ENCODE results near the gene MTG1.

Gene MTG1

GRCh38 chr10:133446979-133447378, 53.0 kb downstream of the MTG1 start:
- no peak for DNase-seq (ENCODE audit: low read depth in 2 of 3, low spot score in 2 of 3)

DNA sequence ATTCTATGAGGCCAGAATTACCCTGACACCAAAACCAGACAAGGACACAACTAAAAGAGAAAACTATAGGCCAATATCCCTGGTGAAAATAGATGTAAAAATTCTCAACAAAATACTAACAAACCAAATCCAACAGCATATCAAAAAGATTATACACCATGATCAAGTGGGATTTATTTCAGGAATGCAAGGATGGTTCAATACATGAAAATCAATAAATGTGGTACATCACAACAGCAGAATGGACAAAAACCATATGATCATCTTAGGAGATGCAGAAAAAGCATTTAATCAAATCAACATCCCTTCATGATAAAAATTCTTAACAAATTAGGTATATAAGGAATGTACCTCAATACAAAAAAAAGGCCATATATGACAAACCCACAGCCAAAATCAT, 54.2 kb downstream of the MTG1 start:
- DNase-seq (ENCODE audit: low read depth in 2 of 3, low spot score in 2 of 3) = no peak

DNA sequence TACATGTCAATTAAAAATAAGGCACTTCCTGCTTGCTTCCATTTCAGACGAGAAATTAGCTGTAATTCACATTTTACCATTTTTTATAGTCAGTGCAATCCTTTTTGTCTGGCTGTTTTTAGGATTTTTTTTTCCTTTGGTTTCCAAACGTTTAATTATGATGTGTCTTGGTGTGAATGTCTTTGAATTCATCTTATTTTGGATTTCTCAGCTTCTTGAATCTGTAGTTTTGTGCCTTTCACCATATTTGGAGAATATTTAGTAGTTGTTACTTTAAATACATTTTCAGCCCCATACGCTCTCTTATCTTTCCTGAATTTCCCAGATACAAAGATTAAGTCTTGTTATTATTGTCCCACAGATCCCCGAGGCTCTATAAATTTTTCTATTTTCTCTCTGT, 57.4 kb downstream of the MTG1 start:
- no peak for DNase-seq (ENCODE audit: low read depth in 2 of 3, low spot score in 2 of 3)

DNA sequence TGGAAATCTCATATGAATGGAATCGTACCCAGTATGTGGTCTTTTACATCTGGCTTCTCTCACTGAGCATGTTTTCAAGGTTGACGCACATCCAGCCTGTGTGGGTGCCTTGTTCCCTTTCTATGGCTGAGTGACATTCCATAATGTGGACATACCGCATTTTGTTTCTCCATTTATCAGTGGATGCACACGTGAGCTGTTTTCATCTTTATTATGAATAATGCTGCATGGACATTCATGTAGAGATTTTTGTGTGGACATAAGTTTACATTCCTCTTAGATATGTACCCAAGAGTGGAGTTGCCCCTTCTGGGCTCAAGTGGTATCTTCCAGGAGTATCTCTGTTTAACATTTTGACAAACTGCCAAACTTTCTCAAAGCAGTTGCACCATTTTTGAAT, 58.5 kb downstream of the MTG1 start:
- no peak for DNase-seq (ENCODE audit: low read depth in 2 of 3, low spot score in 2 of 3)

DNA sequence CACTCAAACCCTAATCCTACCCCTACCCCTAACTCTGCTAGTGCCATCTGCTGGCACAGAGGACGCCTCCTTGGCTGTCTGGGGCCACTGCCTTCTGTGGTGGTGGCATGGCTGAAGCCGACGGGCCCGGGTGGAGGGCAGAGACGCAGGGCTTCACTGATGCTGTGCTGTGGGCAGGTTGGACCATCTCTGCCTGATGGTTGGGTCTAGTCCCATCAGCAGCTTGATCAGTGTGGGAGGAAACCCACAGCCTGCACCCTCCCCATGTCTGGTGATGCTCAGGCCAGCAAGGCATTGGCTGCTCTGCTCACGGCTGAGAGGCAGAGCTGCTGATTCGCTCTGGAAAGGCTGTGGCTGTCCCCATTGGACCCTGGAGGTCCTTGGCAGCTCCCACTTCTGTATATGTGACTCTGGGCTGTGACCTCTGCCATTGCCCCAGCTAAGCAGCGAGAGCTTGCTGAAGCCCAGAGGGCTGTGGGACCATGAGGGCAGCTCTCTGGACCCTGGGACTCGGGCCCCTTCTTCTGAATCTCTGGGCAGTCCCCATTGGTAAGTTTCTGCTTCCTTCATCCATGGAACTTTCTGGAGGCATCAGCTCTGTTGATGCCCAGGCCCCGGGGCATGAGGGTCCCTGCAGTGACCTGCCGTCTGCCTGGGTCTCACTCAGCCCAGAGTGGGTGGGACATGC, 59.7 kb downstream of the MTG1 start, which contains the start of gene SCART1:
SCART1 (plus strand) TSS at position 430 of the 688 bp plus-strand sequence; CDS start at position 483, 53 bp downstream.
- no peak for DNase-seq (ENCODE audit: low read depth in 2 of 3, low spot score in 2 of 3)

- no peak for DNase-seq (ENCODE audit: low read depth in 2 of 3, low spot score in 2 of 3)
Measured at GRCh38 chr10:133454204-133454893, 60.4 kb downstream of the MTG1 start.

GRCh38 chr10:133455196-133455595, 61.2 kb downstream of the MTG1 start:
- DNase-seq (ENCODE audit: low read depth in 2 of 3, low spot score in 2 of 3) = no peak

DNA sequence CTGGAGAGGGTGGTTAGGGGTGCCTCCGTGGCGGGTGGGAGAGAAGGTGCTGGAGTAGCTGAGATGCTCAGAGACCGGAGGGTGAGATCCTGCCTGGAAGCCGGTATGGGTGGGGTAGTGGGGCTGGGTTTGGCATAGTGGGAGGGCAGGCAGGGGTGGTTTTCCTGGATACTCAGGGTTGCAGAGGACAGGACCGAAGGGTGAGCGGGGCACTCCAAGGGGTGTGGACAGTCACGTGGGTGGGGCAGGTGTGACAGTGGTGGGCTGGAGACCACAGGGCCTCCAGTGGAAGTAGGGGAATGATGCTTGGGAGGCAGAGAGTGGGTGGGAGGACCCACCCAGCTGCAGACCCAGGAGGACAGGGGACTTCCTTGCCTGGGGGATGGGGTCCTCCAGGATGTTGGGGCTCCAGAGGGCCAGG, 61.7 kb downstream of the MTG1 start:
- no peak for DNase-seq (ENCODE audit: low read depth in 2 of 3, low spot score in 2 of 3)

DNA sequence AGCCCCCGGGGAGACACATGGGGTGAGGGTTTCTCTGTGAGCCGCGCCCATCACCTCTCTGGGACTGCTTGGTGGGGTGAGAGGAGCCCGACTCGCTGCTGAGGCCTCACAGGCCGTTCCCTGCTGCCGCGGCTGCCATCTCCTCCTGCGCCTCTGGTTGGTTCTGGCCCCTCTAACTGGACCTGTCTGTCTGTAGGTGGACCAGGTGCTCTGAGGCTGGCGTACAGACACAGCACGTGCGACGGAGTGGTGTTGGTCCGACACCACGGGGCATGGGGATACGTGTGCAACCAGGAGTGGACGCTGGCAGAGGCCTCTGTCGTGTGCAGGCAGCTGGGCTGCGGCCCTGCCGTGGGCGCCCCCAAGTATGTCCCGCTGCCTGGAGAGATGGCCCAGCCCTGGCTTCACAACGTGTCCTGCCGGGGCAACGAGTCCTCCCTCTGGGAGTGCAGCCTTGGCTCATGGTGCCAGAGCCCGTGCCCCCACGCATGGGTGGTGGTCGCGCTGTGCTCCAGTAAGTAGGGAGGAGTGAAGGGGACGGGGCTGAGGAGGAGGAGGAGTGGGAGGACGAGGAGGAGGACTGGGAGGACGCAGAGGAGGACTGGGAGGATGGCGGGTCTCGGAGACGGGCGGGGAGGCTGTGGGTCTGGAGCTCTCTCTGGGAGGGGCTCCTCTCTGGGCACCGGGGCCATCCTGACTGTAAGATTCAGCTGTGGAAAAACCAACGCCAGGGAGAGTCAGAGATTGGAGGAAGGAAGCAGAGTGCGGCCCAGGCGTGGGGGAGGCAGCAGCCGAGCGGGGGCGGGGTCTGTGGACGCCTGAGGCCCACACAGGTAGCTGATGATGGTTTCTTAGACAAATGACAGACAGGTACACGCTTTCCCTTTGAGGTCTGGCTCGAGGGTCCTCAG, 62.3 kb downstream of the MTG1 start:
- no peak for DNase-seq (ENCODE audit: low read depth in 2 of 3, low spot score in 2 of 3)

GRCh38 chr10:133457100-133457841, 63.3 kb downstream of the MTG1 start:
- DNase-seq (ENCODE audit: low read depth in 2 of 3, low spot score in 2 of 3) = no peak

GRCh38 chr10:133458021-133458709, 64.2 kb downstream of the MTG1 start:
- no peak for DNase-seq (ENCODE audit: low read depth in 2 of 3, low spot score in 2 of 3)

- DNase-seq (ENCODE audit: low read depth in 2 of 3, low spot score in 2 of 3) = no peak
Measured at GRCh38 chr10:133458710-133459453, 64.9 kb downstream of the MTG1 start.

GRCh38 chr10:133459454-133460207, 65.7 kb downstream of the MTG1 start:
- no peak for DNase-seq (ENCODE audit: low read depth in 2 of 3, low spot score in 2 of 3)

DNA sequence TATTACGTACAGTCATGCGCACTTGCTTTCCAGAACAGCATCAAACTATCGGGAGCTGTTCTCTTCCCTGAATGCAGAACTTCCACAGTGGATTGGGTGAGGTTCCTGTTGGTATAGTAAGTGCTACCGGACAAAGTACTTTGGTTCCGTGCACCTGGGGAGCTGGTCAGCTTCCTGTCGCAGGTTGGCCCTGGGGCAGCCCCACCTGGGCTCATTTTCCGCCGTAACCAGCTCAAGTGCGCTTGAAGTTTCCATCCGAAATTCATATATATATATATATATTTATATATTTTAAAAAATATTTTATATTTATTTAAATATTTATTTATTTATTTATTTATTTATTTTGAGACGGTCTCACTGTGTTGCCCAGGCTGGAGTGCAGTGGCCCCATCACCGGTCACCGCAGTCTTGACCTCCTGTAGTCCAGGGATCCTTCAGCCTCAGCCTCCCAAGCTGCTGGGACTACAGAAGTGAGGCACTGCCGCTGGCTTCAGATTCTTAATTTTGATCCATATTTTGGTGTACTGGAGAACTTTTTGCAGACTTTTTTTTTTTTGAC, 66.3 kb downstream of the MTG1 start:
- no peak for DNase-seq (ENCODE audit: low read depth in 2 of 3, low spot score in 2 of 3)

DNA sequence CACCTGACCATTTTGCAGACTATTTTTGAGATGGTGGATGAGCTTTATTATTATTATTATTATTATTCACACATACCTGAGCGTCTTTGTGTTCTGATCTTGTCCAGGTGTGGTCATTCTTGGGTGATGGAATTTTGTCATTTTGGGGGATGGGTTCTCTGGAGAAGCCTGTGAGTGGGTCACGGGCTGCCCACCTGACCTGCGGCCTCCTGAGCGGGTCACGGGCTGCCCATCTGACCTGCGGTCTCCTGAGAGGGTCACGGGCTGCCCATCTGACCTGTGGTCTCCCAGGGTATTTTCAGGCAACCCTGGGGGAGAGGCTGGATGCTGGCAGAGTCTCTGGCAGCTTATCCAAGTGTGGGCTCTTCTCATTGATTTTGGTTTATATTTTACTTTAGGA, 67.1 kb downstream of the MTG1 start:
- DNase-seq (ENCODE audit: low read depth in 2 of 3, low spot score in 2 of 3) = no peak

DNA sequence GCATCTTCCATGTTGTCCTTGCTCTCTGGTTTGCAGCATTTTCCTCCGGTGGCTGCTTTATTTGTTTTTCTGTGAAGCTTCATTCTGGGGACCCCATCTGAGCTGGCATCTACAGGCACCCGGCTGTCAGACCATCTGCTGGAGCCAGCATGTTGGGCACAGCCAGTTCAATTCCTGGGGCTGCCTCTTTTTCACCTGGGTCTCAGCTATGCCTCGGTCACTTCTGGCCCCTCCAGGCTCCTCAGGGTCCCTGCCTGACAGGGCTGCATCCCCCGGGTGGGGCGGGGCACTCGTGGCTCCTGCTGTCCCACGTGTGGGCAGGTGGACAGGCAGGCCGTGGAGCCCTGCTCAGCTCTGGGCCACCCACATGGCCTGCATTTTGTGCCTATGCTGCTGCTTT, 67.9 kb downstream of the MTG1 start:
- no peak for DNase-seq (ENCODE audit: low read depth in 2 of 3, low spot score in 2 of 3)

DNA sequence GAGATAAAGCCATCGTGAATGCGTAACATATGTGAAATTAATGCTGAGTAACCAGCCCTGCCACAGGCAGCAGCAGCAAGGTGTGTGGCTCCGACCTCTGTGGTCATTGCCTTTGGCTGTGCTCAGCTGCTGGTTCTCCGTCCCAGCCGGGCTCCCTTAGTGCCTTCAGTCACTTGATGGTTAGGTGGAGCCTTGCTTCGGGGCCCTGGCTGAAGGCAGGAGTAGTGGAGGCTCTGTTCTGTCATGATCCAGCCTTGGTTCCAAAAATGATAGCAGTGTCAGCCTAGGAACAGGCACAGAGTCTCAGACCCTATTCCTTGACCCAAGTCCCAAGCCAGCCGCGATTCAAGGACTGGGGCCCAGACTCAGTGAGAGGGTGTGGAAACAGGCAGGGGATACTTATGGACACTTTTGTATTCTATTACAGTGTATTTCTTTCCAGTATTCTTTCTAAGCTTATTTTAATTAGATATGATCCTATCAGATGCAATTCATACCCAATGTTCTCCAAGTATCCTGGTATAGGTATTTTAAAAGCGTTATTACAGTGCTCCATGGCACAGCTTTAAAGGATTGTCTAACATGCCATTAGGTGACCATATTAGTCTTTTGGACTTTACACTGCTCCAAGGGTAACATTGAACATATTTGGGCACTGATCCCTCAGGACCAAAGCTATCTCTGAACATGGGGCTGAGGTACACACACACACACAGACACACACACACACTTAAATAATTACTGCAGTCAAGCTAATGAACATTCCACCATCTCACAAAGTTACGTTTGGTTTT, 68.8 kb downstream of the MTG1 start:
- no peak for DNase-seq (ENCODE audit: low read depth in 2 of 3, low spot score in 2 of 3)

- DNase-seq (ENCODE audit: low read depth in 2 of 3, low spot score in 2 of 3) = no peak
Measured at GRCh38 chr10:133464582-133465031, 70.7 kb downstream of the MTG1 start.

Data from activated CD8-positive, alpha-beta memory T cell treated with anti-CD3 and anti-CD28 coated beads for 48 hours (primary cell).